GM23248 (cell line): ENCODE measurements around the gene RIPOR3. TPM values are rescaled to one million over a fixed set of nuclear protein-coding genes. Genes with fewer than 3 reads are reported as not detected.

ENCODE experiments used
- DNase-seq: peaks from one replicate; pipeline ENCODE4 v3.0.0-alpha.2; 2015
- H2AFZ ChIP-seq: fragments of 200-600 bp; sonication (generic); 2 replicates; pipeline ENCODE4 v1.6.1; 2016; ENCODE audit warnings: antibody characterized with exemption
- H3F3A ChIP-seq: fragments of 200-600 bp; sonication (generic); 2 replicates; pipeline ENCODE4 v1.6.1; 2016; ENCODE audit warnings: mild to moderate bottlenecking, antibody characterized with exemption, mixed run types; ENCODE audit not compliant: insufficient read depth
- H3K27ac ChIP-seq: fragments of 200-600 bp; sonication (generic); 2 replicates; pipeline ENCODE4 v1.5.1; 2016; ENCODE audit warnings: mild to moderate bottlenecking
- H3K27me3 ChIP-seq: fragments of 200-600 bp; sonication (generic); replicated peaks from 2 replicates; pipeline ENCODE4 v1.6.1; 2016; ENCODE audit warnings: mild to moderate bottlenecking; ENCODE audit not compliant: insufficient read depth
- H3K36me3 ChIP-seq: fragments of 200-600 bp; sonication (generic); 2 replicates; pipeline ENCODE4 v1.6.1; 2016; ENCODE audit warnings: low read depth, mild to moderate bottlenecking
- H3K4me1 ChIP-seq: fragments of 200-600 bp; sonication (generic); 2 replicates; pipeline ENCODE4 v1.6.1; 2016; ENCODE audit warnings: mild to moderate bottlenecking; ENCODE audit not compliant: insufficient read depth
- H3K4me2 ChIP-seq: fragments of 200-600 bp; sonication (generic); one replicate; pipeline ENCODE4 v1.6.1; 2016; ENCODE audit warnings: mild to moderate bottlenecking; ENCODE audit not compliant: unreplicated experiment
- H3K4me3 ChIP-seq: fragments of 200-600 bp; sonication (generic); 2 replicates; pipeline ENCODE4 v1.5.1; 2016; ENCODE audit warnings: mild to moderate bottlenecking
- H3K79me2 ChIP-seq: fragments of 200-600 bp; sonication (generic); 2 replicates; pipeline ENCODE4 v1.6.1; 2016; ENCODE audit warnings: mild to moderate bottlenecking; ENCODE audit not compliant: insufficient read depth
- H3K9ac ChIP-seq: fragments of 200-600 bp; sonication (generic); 2 replicates; pipeline ENCODE4 v1.6.1; 2016; ENCODE audit warnings: mild to moderate bottlenecking
- H3K9me2 ChIP-seq: fragments of 200-600 bp; sonication (generic); 2 replicates; pipeline ENCODE4 v1.6.1; 2016; ENCODE audit warnings: mixed run types, mild to moderate bottlenecking, moderate library complexity; ENCODE audit not compliant: insufficient read depth
- H3K9me3 ChIP-seq: fragments of 200-600 bp; sonication (generic); one replicate; pipeline ENCODE4 v1.6.1; 2017; ENCODE audit warnings: low read depth
- H4K20me1 ChIP-seq: fragments of 200-600 bp; sonication (generic); 2 replicates; pipeline ENCODE4 v1.6.0; 2016; ENCODE audit not compliant: insufficient read depth
- EZH2 ChIP-seq: fragments of 200-600 bp; sonication (generic); IDR thresholded peaks from 2 replicates; pipeline ENCODE4 v1.6.1; 2018; ENCODE audit warnings: antibody characterized with exemption, mild to moderate bottlenecking; ENCODE audit not compliant: insufficient read depth, poor library complexity, severe bottlenecking
- EZH2phosphoT487 ChIP-seq: fragments of 200-600 bp; sonication (generic); IDR thresholded peaks from 2 replicates; pipeline ENCODE4 v1.6.1; 2018; ENCODE audit warnings: antibody characterized with exemption, moderate library complexity, mild to moderate bottlenecking, low read depth; ENCODE audit not compliant: insufficient read depth
- WGBS, 2 experiments: methylation state at CpG; one replicate each; pipeline ENCODE4 v1.1.6; 2015 to 2017; ENCODE audit warnings: low lambda C conversion rate in 2 of 2, low coverage in 1 of 2; ENCODE audit errors: missing lambda C conversion rate in 2 of 2; 5-methylcytosine and 5-hydroxymethylcytosine counted together
- in situ Hi-C: fragments of 300-500 bp; cut with MboI; formaldehyde crosslinking; loops from 2 replicates; pipeline ENCODE4 v1.15.0; 2020
- polyA plus RNA-seq: library from polyadenylated mRNA; unstranded; fragments of >200 nt; fragmentation: Nextera tagmentation; extraction: Ambion mirVana; gene quantifications from 2 replicates; pipeline ENCODE4 v1.2.1, GENCODE V29; 2016
- total RNA-seq: library from RNA; depleted of rRNA; stranded (reverse); fragments of >200 nt; shearing (Covaris generic); gene quantifications from 2 replicates; pipeline ENCODE4 v1.2.3, GENCODE V29; 2014

Gene RIPOR3
- total and polyA plus RNA-seq, 2 experiments from 2014 or later = 0.49 TPM; not detected in 1

DNA sequence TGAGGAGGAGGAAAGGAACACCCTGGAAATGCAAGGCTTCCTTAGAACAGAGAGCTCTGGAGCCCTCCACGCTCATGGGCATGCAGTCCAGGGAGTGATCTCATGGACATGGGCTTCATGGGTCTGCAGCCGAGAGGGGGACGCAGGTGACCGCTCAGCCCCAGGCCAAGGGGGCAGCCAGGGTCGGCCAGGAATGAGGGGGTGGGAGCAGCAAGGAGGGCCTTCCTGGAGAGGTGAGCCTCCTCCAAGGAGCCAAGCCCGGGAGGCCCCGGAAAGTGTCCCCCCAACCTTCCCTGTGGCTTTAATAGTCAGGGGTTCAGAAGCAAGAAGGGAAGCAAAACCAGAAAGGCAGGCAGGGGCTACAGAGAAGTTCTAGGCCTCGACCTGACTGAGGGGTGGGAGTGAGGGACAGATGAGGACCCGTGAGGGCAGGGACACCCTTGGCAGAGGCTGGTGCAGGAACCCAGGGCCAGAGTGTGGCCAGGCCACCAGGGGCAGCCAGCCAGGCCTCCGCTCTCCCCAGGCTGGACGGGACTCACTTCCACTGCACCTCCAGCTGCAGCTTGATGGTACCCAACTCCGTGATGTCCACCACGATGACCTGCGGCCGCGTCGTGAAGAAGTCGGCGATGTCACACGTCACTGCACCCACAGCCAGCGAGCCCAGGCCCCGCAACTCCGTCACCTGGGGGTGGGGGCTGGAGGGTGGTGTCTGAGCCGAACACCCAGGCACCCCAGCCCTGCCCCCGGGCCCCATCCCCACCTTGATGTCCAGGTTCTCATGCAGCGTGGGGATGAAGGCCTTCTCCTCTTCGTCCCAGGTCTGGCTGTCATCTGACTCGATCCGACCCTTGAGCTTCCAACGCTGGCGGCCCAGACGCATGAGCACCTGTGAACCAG is 83.2 kb downstream of the RIPOR3 start:
- no peaks in the 10 kb centered on the region for H4K20me1 ChIP-seq
- no peak overlapping the region for H3K9ac ChIP-seq
- 88 to 92% methylated on average over 10 to 32 of the region's 32 CpGs for WGBS, 2 experiments
- no peaks in the 10 kb centered on the region for H3K9me2 ChIP-seq
- no peak overlapping the region for H3K4me2 ChIP-seq
- no peaks in the 10 kb centered on the region for H3K27me3 ChIP-seq
- H3K79me2 ChIP-seq = no peaks in the 10 kb centered on the region
- no peaks in the 10 kb centered on the region for H3K36me3 ChIP-seq
- TF ChIP-seq EZH2phosphoT487 (no peak), EZH2 (no peak)
- H3K9me3 ChIP-seq = no peaks in the 10 kb centered on the region
- no peak overlapping the region for H2AFZ ChIP-seq
- in situ Hi-C loops = no loop called here
- DNase-seq = no peak
- H3K27ac ChIP-seq = no peak overlapping the region
- no peaks in the 10 kb centered on the region for H3F3A ChIP-seq
- H3K4me3 ChIP-seq = no peak overlapping the region
- H3K4me1 ChIP-seq = 0 out of 2 replicates have a peak, but pooled peaks cover 8% of the 10 kb centered on the region

DNA sequence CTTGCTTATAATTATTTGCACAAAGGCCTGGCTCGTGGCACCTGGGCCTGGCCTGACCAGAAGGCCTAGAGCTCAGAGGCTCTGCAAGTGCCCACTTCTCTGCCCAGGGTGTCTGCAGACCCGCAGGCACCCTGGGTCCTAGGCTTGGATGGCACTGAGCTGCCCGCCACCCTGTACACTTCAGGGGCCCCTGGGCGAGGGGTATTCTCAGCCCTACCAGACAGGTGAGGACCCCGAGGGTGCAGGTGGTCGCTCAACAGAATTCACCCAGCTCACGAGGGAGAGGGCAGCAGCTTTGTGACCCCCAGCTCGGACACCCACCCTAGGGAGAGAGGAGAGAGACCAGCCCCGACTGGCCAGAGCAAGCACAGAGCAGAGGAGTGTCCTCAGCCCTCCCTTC is 83.9 kb downstream of the RIPOR3 start:
- Histone ChIP-seq H4K20me1 (no peaks in the 10 kb centered on the region), H3F3A (no peaks in the 10 kb centered on the region), H3K9me3 (no peaks in the 10 kb centered on the region), H2AFZ (no peak overlapping the region), H3K79me2 (no peaks in the 10 kb centered on the region), H3K4me2 (no peak overlapping the region), H3K27ac (no peak overlapping the region), H3K27me3 (no peaks in the 10 kb centered on the region), H3K4me1 (0 out of 2 replicates have a peak, but pooled peaks cover 8% of the 10 kb centered on the region), H3K9me2 (no peaks in the 10 kb centered on the region), H3K36me3 (no peaks in the 10 kb centered on the region), H3K9ac (no peak overlapping the region), H3K4me3 (no peak overlapping the region)
- 89 to 91% methylated on average over 9 of the region's 9 CpGs for WGBS, 2 experiments
- TF ChIP-seq EZH2phosphoT487 (no peak), EZH2 (no peak)
- DNase-seq = no peak
- in situ Hi-C loops = no loop called here

DNA sequence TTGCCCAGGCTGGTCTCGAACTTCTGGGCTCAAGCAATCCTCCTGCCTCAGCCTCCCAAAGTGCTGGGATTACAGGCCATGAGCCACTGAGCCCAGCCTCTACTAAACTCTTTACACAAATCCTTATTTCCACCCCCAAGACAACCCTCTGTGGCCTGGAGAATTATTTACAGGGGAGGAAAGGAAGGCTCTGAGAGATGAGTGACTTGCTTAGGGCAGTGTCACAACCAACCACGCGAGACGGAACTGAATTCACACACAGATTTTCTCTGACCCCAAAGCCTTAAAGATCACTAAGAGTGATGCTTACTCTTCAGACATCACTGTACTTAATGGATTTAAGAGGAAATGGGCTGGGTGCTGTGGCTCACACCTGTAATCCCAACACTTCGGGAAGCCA is 86.2 kb downstream of the RIPOR3 start:
- WGBS, 2 experiments = 98 to 99% methylated on average over 5 of the region's 5 CpGs
- Histone ChIP-seq H2AFZ (no peak overlapping the region), H3K9me2 (no peaks in the 10 kb centered on the region), H3K27me3 (no peaks in the 10 kb centered on the region), H3K27ac (no peak overlapping the region), H3F3A (no peaks in the 10 kb centered on the region), H3K4me2 (no peak overlapping the region), H3K9ac (no peak overlapping the region), H4K20me1 (no peaks in the 10 kb centered on the region), H3K4me3 (no peak overlapping the region), H3K9me3 (no peaks in the 10 kb centered on the region), H3K4me1 (no peaks in the 10 kb centered on the region), H3K79me2 (no peaks in the 10 kb centered on the region), H3K36me3 (no peaks in the 10 kb centered on the region)
- TF ChIP-seq EZH2 = no peak
- TF ChIP-seq EZH2phosphoT487 = no peak
- in situ Hi-C loops = no loop called here
- no peak for DNase-seq

GRCh38 chr20:50604451-50604850 is 86.9 kb downstream of the RIPOR3 start:
- H3K4me3 ChIP-seq = no peak overlapping the region
- DNase-seq = no peak
- no peaks in the 10 kb centered on the region; the same call in 1 of the 2 replicates for H3F3A ChIP-seq
- H3K79me2 ChIP-seq = no peaks in the 10 kb centered on the region
- no peaks in the 10 kb centered on the region for H3K36me3 ChIP-seq
- H3K9me3 ChIP-seq = no peaks in the 10 kb centered on the region
- TF ChIP-seq EZH2phosphoT487 = no peak
- TF ChIP-seq EZH2 = no peak
- 94 to 98% methylated on average over 12 of the region's 12 CpGs for WGBS, 2 experiments
- H3K9ac ChIP-seq = no peak overlapping the region
- H3K9me2 ChIP-seq = no peaks in the 10 kb centered on the region
- no peak overlapping the region for H2AFZ ChIP-seq
- H3K27ac ChIP-seq = no peak overlapping the region
- no peaks in the 10 kb centered on the region for H3K27me3 ChIP-seq
- no peak overlapping the region for H3K4me2 ChIP-seq
- no peaks in the 10 kb centered on the region for H3K4me1 ChIP-seq
- in situ Hi-C loops = no loop called here
- H4K20me1 ChIP-seq = no peaks in the 10 kb centered on the region
